ENCODE data around the gene LRRFIP1. TPM values are rescaled to one million over a fixed set of nuclear protein-coding genes. Genes with fewer than 3 reads are reported as not detected.

The LRRFIP1 gene
- total and polyA plus RNA-seq, 9 of the 15 experiments (the other 6 are each of a cell fraction or from before 2014, with no cell fraction given), result 13.1 to 45.2 (median 31.3) TPM

GRCh38 chr2:237757616-237758015, 130.2 kb downstream of the LRRFIP1 start:
- FAIRE-seq (no peak), ATAC-seq (no peak), DNase-seq (ENCODE audit: extremely low read depth in 1 of 4, low spot score in 3 of 4) (no peak)
- Histone ChIP-seq H3K9me3 (replicated peaks; ENCODE audit: control insufficient read depth, insufficient read depth, low read depth, low read length) (no peaks in the 10 kb centered on the region), H3K9me1 (ENCODE audit: control insufficient read depth, insufficient read depth, low read length) (no peaks in the 10 kb centered on the region), H3K79me2 (ENCODE audit: control insufficient read depth, insufficient read depth, low read length) (no peaks in the 10 kb centered on the region), H4K20me1 (replicated peaks; ENCODE audit: control insufficient read depth, insufficient read depth, low read length) (no peaks in the 10 kb centered on the region), H3K36me3 (ENCODE audit: control insufficient read depth, insufficient read depth, low read length) (peaks cover 42% of the 10 kb centered on the region; the same call in 2 of the 3 replicates), H3K4me1 (replicated peaks in 1 of 2; ENCODE audit: control insufficient read depth in 2 of 2, insufficient read depth in 2 of 2, low read length in 2 of 2) (no peaks in the 10 kb centered on the region), H3K4me3 (no peak overlapping the region), H3K27ac (ENCODE audit: extremely low read depth, low read depth, low read length) (no peak overlapping the region), H3K4me2 (ENCODE audit: insufficient read depth, low read length) (no peak overlapping the region), H3K9ac (ENCODE audit: insufficient read depth in 1 of 2, low read depth in 2 of 2, low read length in 2 of 2) (no peak overlapping the region), H2AFZ (ENCODE audit: low read depth, low read length) (no peak overlapping the region), H3K27me3 (ENCODE audit: control insufficient read depth in 2 of 2, insufficient read depth in 2 of 2, low read length in 2 of 2) (no peaks in the 10 kb centered on the region)
- intact Hi-C loops (cut with micrococcal nuclease), result no loop called here
- in situ Hi-C loops (cut with MboI), result no loop called here
- ChIA-PET CTCF (ENCODE audit: low intra/inter-chr PET ratio) (no interaction called here), POLR2A (interaction anchor here (0.5 kb wide), 1 partner anchor 8 kb away, joined by 6 read pairs; no protein-coding TSS in a partner anchor)
- 76% methylated on average over 4 of the region's 10 CpGs for WGBS (ENCODE audit: insufficient coverage, low coverage, missing lambda C conversion rate)
- BruUV-seq (replicated peaks), result no TSS peak
- no peak for TF ChIP-seq ARID1B (IDR thresholded peaks at IDR 0.05)
- no peak for TF ChIP-seq MAFK (IDR thresholded peaks at IDR 0.05; ENCODE audit: low read length)
- no peak for TF ChIP-seq NKRF (IDR thresholded peaks at IDR 0.05; ENCODE audit: borderline replicate concordance)
- no peak for TF ChIP-seq ZKSCAN1 (IDR thresholded peaks at IDR 0.05; ENCODE audit: low read depth, low read length)
- TF ChIP-seq PTTG1 (tag; IDR thresholded peaks at IDR 0.05; ENCODE audit: low read depth), result no peak
- TF ChIP-seq NFIX (CRISPR knock-in tag; IDR thresholded peaks at IDR 0.05; ENCODE audit: low read depth), result no peak
- no peak for TF ChIP-seq ZNF696 (CRISPR knock-in tag; conservative IDR thresholded peaks at IDR 0.05)
- TF ChIP-seq E2F1 (CRISPR knock-in tag; IDR thresholded peaks at IDR 0.05), result no peak
- TF ChIP-seq ZNF354B (CRISPR knock-in tag; IDR thresholded peaks at IDR 0.05), result no peak
- no peak for TF ChIP-seq ZNF280B (CRISPR knock-in tag; IDR thresholded peaks at IDR 0.05)
- no peak for TF ChIP-seq CREB3 (tag; conservative IDR thresholded peaks at IDR 0.05; ENCODE audit: low read depth)
- TF ChIP-seq SNIP1 (IDR thresholded peaks at IDR 0.05; ENCODE audit: low read depth), result no peak
- TF ChIP-seq PTRF (tag; IDR thresholded peaks at IDR 0.05), result no peak
- TF ChIP-seq ZNF253 (CRISPR knock-in tag; conservative IDR thresholded peaks at IDR 0.05), result no peak
- TF ChIP-seq BRF2 (IDR thresholded peaks at IDR 0.05; ENCODE audit: borderline replicate concordance, insufficient read depth, insufficient read length), result no peak

All from K562 (cell line).